SK-N-SH (cell line): ENCODE data around the gene CD302. TPM values are rescaled to one million over a fixed set of nuclear protein-coding genes. Genes with fewer than 3 reads are reported as not detected.
"Not testable (repeated sequence)": the region's sequence is repeated elsewhere in the genome, so short reads cannot be mapped to it uniquely, and the experiment has no call there.

ENCODE experiments used
- CTCF ChIA-PET: fragments of 300-600, 350-600 bp; formaldehyde crosslinking; extraction: SDS; loops from one replicate; lab custom pipeline; 2021; lab: Yijun Ruan, JAX
- POLR2A ChIA-PET: fragments of 350-600 bp; sonication (Branson Sonifier 250); formaldehyde crosslinking; extraction: SDS; loops from one replicate; lab custom pipeline; 2020; ENCODE audit warnings: antibody characterized with exemption, inconsistent platforms; lab: Yijun Ruan, JAX
- DNase-seq: peaks from one replicate; pipeline ENCODE4 v3.0.0; 2012
- H2AFZ ChIP-seq: fragments of 200-600 bp; sonication (generic); 2 replicates; pipeline ENCODE4 v1.8.1; 2016; ENCODE audit warnings: antibody characterized with exemption, mild to moderate bottlenecking, low read depth
- H3F3A ChIP-seq: fragments of 200-600 bp; sonication (generic); replicated peaks from 2 replicates; pipeline ENCODE3; 2016; ENCODE audit warnings: antibody characterized with exemption, mild to moderate bottlenecking; ENCODE audit not compliant: insufficient read depth
- H3K27ac ChIP-seq, 2 experiments: fragments of 200-500 bp in 1 of 2; fragments of 200-600 bp in 1 of 2; sonication (Bioruptor generic) in 1 of 2; sonication (generic), shearing (Covaris generic) in 1 of 2; 2 replicates each; pipeline versions ENCODE4 v1.5.1 to v1.6.1; 2014 to 2016; ENCODE audit warnings: low read depth in 2 of 2, inconsistent platforms in 1 of 2, low read length in 1 of 2, mild to moderate bottlenecking in 1 of 2, mixed read lengths in 1 of 2
- H3K27me3 ChIP-seq: fragments of 200-600 bp; sonication (generic), shearing (Covaris generic); 2 replicates; pipeline ENCODE4 v1.6.1; 2016; ENCODE audit warnings: mixed run types; ENCODE audit not compliant: insufficient read depth
- H3K36me3 ChIP-seq, 2 experiments: fragments of 200-500 bp in 1 of 2; fragments of 200-600 bp in 1 of 2; sonication (Bioruptor generic) in 1 of 2; sonication (generic) in 1 of 2; replicated peaks in 1 of 2; 2 replicates each; pipeline versions ENCODE3 to v1.5.1; 2014 to 2016; ENCODE audit warnings: low read length in 1 of 2, mild to moderate bottlenecking in 1 of 2; ENCODE audit not compliant: insufficient read depth in 2 of 2, control insufficient read depth in 1 of 2
- H3K4me1 ChIP-seq, 2 experiments: fragments of 200-500 bp in 1 of 2; fragments of 200-600 bp in 1 of 2; sonication (Bioruptor generic) in 1 of 2; sonication (generic), shearing (Covaris generic) in 1 of 2; 2 replicates each; pipeline versions ENCODE4 v1.5.1 to v1.6.1; 2014 to 2016; ENCODE audit warnings: low read depth in 1 of 2, low read length in 1 of 2, mixed run types in 1 of 2; ENCODE audit not compliant: insufficient read depth in 2 of 2, control insufficient read depth in 1 of 2
- H3K4me2 ChIP-seq: fragments of 200-600 bp; sonication (generic), shearing (Covaris generic); 2 replicates; pipeline ENCODE4 v1.6.1; 2017; ENCODE audit warnings: mixed run types
- H3K4me3 ChIP-seq, 2 experiments: fragments of 200-500 bp in 1 of 2; fragments of 200-600 bp in 1 of 2; sonication (Bioruptor generic) in 1 of 2; sonication (generic), shearing (Covaris generic) in 1 of 2; 2 replicates each; pipeline versions ENCODE4 v1.5.1 to v1.8.1; 2014 to 2016; ENCODE audit warnings: low read depth in 2 of 2, inconsistent platforms in 1 of 2, low read length in 1 of 2, mild to moderate bottlenecking in 1 of 2, mixed read lengths in 1 of 2, moderate library complexity in 1 of 2
- H3K79me2 ChIP-seq: fragments of 200-600 bp; sonication (generic); 2 replicates; pipeline ENCODE4 v1.8.1; 2017; ENCODE audit warnings: mild to moderate bottlenecking; ENCODE audit not compliant: insufficient read depth
- H3K9ac ChIP-seq: fragments of 200-600 bp; sonication (generic); 2 replicates; pipeline ENCODE4 v1.6.1; 2017; ENCODE audit warnings: mixed run types
- H3K9me2 ChIP-seq: fragments of 200-600 bp; sonication (generic); 2 replicates; pipeline ENCODE4 v1.6.1; 2017; ENCODE audit warnings: mixed run types
- H3K9me3 ChIP-seq: fragments of 200-600 bp; sonication (generic); 2 replicates; pipeline ENCODE4 v1.6.1; 2017; ENCODE audit warnings: mixed run types, mild to moderate bottlenecking, moderate library complexity
- H4K20me1 ChIP-seq: fragments of 200-600 bp; sonication (generic); 2 replicates; pipeline ENCODE4 v1.6.1; 2017; ENCODE audit warnings: mild to moderate bottlenecking, mixed run types; ENCODE audit not compliant: insufficient read depth
- CHD2 ChIP-seq: fragments of 150-350 bp; IDR thresholded peaks from 2 replicates; pipeline ENCODE4 v1.6.1; 2018; ENCODE audit warnings: low read length; ENCODE audit not compliant: partially characterized antibody
- FOXJ3 ChIP-seq: sonication (generic); formaldehyde crosslinking; IDR thresholded peaks from 2 replicates; pipeline ENCODE4 v1.5.1; 2020; ENCODE audit warnings: mild to moderate bottlenecking, missing genetic modification reagents
- JUND ChIP-seq: IDR thresholded peaks from 2 replicates; pipeline ENCODE4 v1.4.0; 2012
- MAX ChIP-seq: IDR thresholded peaks from 2 replicates; pipeline ENCODE4 v1.4.0; 2012; ENCODE audit warnings: low read depth
- POLR2AphosphoS5 ChIP-seq: IDR thresholded peaks from 2 replicates; pipeline ENCODE4 v1.6.1; 2012; ENCODE audit warnings: low read depth, low read length
- RAD21 ChIP-seq: IDR thresholded peaks from 2 replicates; pipeline ENCODE4 v1.6.1; 2012; ENCODE audit warnings: mild to moderate bottlenecking, low read length
- RFX5 ChIP-seq: IDR thresholded peaks from 2 replicates; pipeline ENCODE4 v1.6.1; 2012; ENCODE audit warnings: mild to moderate bottlenecking, improper control_type of control experiment, low read length
- RXRA ChIP-seq: IDR thresholded peaks from 2 replicates; pipeline ENCODE4 v1.4.0; 2012; ENCODE audit warnings: low read depth, mild to moderate bottlenecking, borderline replicate concordance
- USF1 ChIP-seq: IDR thresholded peaks from 2 replicates; pipeline ENCODE4 v1.4.0; 2012; ENCODE audit warnings: low read depth, borderline replicate concordance
- WGBS: methylation state at CpG from one replicate; pipeline ENCODE4 v1.1.6; 2017; ENCODE audit warnings: low lambda C conversion rate; 5-methylcytosine and 5-hydroxymethylcytosine counted together
- polyA plus RNA-seq, 3 experiments: library from polyadenylated mRNA; depleted of rRNA; stranded (reverse); fragments of >200 nt; gene quantifications; 2 replicates each; pipeline ENCODE4 v1.2.3, GENCODE V29; 2012
- TF ChIP-seq, protein P1 (sequence below): fragments of 200-600 bp; sonication (generic); IDR thresholded peaks from 2 replicates; pipeline ENCODE4 v1.6.1; 2017; ENCODE audit warnings: antibody characterized with exemption, mild to moderate bottlenecking, moderate library complexity
- TF ChIP-seq, protein P2 (sequence below): IDR thresholded peaks from 2 replicates; pipeline ENCODE4; 2012

Gene CD302
- polyA plus RNA-seq, 1 of the 3 experiments (the other 2 are of a cell fraction) = 4.4 TPM

DNA sequence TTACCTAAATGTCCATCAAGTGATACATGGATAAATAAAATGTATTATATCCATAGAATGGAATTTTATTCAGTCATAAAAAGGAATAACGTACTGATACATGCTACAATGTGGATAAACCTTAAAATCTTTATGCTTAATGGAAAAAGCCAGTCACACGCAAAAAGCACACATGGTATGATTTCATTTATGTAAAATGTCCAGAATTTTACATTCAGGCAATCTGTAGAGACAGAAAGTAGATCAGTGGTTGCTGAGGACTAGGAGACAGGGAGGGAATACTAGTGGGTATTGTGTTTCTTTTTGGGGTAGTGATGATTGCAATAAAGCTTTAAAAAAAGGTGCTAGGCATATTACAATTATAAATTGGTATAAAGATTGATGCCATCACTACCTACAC is 30.7 kb upstream of the CD302 start:
- H3K9me2 ChIP-seq = no peaks in the 10 kb centered on the region
- no peak for TF ChIP-seq CHD2
- no peak overlapping the region for H3K4me3 ChIP-seq
- no peaks in the 10 kb centered on the region for H3K4me1 ChIP-seq
- H3K36me3 ChIP-seq = no peaks in the 10 kb centered on the region
- H3K27ac ChIP-seq = no peak overlapping the region
- no peaks in the 10 kb centered on the region; the same call in 1 of the 2 replicates for H3K27me3 ChIP-seq
- H3K79me2 ChIP-seq = no peaks in the 10 kb centered on the region
- ChIA-PET CTCF (no interaction called here), POLR2A (no interaction called here)
- H4K20me1 ChIP-seq = no peaks in the 10 kb centered on the region
- no peak overlapping the region for H3K4me2 ChIP-seq
- H3K9ac ChIP-seq = no peak overlapping the region
- no peak for DNase-seq
- no peak overlapping the region for H2AFZ ChIP-seq
- no peaks in the 10 kb centered on the region for H3F3A ChIP-seq
- 79% methylated on average over 2 of the region's 2 CpGs for WGBS
- H3K9me3 ChIP-seq = no peaks in the 10 kb centered on the region

DNA sequence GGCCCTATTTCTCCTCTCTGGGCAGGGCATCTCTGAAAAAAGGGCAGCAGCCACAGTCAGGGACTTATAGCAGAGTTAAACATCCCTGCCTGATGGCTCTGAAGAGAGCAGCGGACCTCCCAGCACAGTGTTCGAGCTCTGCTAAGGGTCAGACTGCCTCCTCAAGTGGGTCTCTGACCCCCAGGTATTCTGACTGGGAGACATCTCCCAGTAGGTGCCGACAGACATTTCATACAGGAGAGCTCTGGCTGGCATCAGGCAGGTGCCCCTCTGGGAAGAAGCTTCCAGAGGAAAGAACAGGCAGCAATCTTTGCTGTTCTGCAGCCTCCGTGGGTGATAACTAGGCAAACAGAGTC is 24.4 kb upstream of the CD302 start:
- H3K79me2 ChIP-seq, H3K4me3 ChIP-seq, H3F3A ChIP-seq, H3K27ac ChIP-seq, H3K36me3 ChIP-seq, H3K4me1 ChIP-seq, H4K20me1 ChIP-seq, DNase-seq, H2AFZ ChIP-seq, H3K4me2 ChIP-seq, H3K9me3 ChIP-seq, H3K9ac ChIP-seq, H3K27me3 ChIP-seq, H3K9me2 ChIP-seq, POLR2A ChIA-PET: not testable (repeated sequence)
- WGBS = 76% methylated on average over 3 of the region's 4 CpGs
- CTCF ChIA-PET = interaction anchor here (2.0 kb wide), 1 partner anchor 14 kb away, joined by 6 read pairs; no protein-coding TSS in a partner anchor

DNA sequence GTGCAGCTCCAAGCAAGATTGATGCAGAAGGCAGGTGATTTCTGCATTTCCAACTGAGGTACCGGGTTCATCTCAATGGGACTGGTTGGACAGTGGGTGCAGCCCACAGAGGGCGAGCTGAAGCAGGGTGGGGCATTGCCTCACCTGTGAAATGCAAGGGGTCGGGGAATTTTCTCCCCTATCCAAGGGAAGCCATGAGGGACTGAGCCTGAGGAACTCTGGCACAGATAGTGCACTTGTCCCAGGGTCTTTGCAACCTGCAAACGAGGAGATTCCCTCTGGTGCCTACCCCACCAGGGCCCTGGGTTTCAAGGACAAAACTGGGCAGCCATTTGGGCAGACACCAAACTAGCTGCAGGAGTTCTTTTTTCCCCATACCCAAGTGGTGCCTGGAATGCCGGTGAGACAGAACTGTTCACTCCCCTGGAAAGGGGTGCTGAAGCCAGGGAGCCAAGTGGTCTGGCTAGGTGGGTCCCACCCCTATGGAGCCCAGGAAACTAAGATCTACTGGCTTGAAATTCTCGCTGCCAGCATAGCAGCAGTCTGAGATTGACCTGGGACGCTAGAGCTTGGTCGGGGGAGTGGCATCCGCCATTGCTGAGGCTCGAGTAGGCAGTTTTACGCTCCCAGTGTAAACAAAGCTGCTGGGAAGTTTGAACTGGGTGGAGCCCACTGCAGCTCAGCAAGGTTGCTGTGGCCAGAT is 23.9 kb upstream of the CD302 start:
- whole genome bisulfite sequencing = 54% methylated on average over 8 of the region's 11 CpGs
- H3K4me2 ChIP-seq, H3K4me1 ChIP-seq, H3K27me3 ChIP-seq, H3K4me3 ChIP-seq, POLR2A ChIA-PET, H3K27ac ChIP-seq, H3K79me2 ChIP-seq, H3K9me3 ChIP-seq, H3K9ac ChIP-seq, H3F3A ChIP-seq, H4K20me1 ChIP-seq, H2AFZ ChIP-seq, DNase-seq, H3K9me2 ChIP-seq, H3K36me3 ChIP-seq: not testable (repeated sequence)
- CTCF ChIA-PET = interaction anchor here (2.0 kb wide), 1 partner anchor 14 kb away, joined by 6 read pairs; no protein-coding TSS in a partner anchor

DNA sequence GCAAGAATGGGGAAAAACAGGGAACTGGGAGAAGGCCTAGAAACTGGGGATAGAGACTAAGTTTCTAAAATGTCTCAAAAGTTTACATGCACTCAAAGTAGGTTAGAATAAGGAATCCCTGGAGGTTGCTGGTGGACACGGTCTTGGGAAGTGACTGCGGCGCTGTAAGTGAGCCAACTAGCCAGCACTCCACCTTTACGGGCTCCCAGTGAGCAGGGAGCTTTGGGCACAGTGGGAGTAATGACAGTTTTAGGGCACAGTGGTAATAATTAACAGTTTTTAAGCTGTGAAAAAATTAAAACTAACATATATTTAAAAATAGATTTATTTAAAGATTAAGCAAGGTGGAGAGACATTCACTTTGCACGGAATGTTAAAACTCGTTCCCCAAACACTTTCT is 20.9 kb upstream of the CD302 start:
- CTCF ChIA-PET = interaction anchor here (2.8 kb wide), 1 partner anchor 12 kb away, joined by 9 read pairs; no protein-coding TSS in a partner anchor
- H3K4me3 ChIP-seq = no peak overlapping the region
- no peaks in the 10 kb centered on the region for H4K20me1 ChIP-seq
- no peak for DNase-seq
- WGBS = 89% methylated on average over 6 of the region's 6 CpGs
- no peak overlapping the region for H3K27ac ChIP-seq
- no peaks in the 10 kb centered on the region for H3K4me1 ChIP-seq
- H3K79me2 ChIP-seq = no peaks in the 10 kb centered on the region
- no peaks in the 10 kb centered on the region; the same call in 1 of the 2 replicates for H3K27me3 ChIP-seq
- TF ChIP-seq, protein P1, sequence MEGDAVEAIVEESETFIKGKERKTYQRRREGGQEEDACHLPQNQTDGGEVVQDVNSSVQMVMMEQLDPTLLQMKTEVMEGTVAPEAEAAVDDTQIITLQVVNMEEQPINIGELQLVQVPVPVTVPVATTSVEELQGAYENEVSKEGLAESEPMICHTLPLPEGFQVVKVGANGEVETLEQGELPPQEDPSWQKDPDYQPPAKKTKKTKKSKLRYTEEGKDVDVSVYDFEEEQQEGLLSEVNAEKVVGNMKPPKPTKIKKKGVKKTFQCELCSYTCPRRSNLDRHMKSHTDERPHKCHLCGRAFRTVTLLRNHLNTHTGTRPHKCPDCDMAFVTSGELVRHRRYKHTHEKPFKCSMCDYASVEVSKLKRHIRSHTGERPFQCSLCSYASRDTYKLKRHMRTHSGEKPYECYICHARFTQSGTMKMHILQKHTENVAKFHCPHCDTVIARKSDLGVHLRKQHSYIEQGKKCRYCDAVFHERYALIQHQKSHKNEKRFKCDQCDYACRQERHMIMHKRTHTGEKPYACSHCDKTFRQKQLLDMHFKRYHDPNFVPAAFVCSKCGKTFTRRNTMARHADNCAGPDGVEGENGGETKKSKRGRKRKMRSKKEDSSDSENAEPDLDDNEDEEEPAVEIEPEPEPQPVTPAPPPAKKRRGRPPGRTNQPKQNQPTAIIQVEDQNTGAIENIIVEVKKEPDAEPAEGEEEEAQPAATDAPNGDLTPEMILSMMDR = no peak
- TF ChIP-seq RAD21 (no peak), MAX (no peak), JUND (no peak), POLR2AphosphoS5 (no peak), RFX5 (no peak), RXRA (no peak), USF1 (no peak), FOXJ3 (CRISPR knock-in tag) (no peak)
- TF ChIP-seq, protein P2, sequence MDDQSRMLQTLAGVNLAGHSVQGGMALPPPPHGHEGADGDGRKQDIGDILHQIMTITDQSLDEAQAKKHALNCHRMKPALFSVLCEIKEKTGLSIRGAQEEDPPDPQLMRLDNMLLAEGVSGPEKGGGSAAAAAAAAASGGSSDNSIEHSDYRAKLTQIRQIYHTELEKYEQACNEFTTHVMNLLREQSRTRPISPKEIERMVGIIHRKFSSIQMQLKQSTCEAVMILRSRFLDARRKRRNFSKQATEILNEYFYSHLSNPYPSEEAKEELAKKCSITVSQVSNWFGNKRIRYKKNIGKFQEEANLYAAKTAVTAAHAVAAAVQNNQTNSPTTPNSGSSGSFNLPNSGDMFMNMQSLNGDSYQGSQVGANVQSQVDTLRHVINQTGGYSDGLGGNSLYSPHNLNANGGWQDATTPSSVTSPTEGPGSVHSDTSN = no peak
- TF ChIP-seq, all 33 proteins: peak for 0
- Histone ChIP-seq H3K4me2 (no peak overlapping the region), H3F3A (no peaks in the 10 kb centered on the region), H3K9ac (no peak overlapping the region), H3K36me3 (no peaks in the 10 kb centered on the region), H3K9me3 (no peaks in the 10 kb centered on the region), H2AFZ (no peak overlapping the region), H3K9me2 (no peaks in the 10 kb centered on the region)
- POLR2A ChIA-PET = no interaction called here
